Mesodermal cell (in vitro differentiated cells): ENCODE results near the gene HEPN1.

Experiments used
- H3K27ac ChIP-seq: 2 replicates; pipeline ENCODE4 v1.7.0; 2013; ENCODE audit warnings: mild to moderate bottlenecking, low read depth, low read length, moderate library complexity; ENCODE audit not compliant: severe bottlenecking
- H3K36me3 ChIP-seq: 2 replicates; pipeline ENCODE4 v1.7.1; 2013; ENCODE audit warnings: mild to moderate bottlenecking, low read length, moderate library complexity; ENCODE audit not compliant: control insufficient read depth, insufficient read depth
- H3K4me1 ChIP-seq: one replicate; pipeline ENCODE4 v1.7.1; 2013; ENCODE audit warnings: mild to moderate bottlenecking, low read length; ENCODE audit not compliant: insufficient read depth, control insufficient read depth, poor library complexity, severe bottlenecking
- H3K4me3 ChIP-seq: 2 replicates; pipeline ENCODE4 v1.7.0; 2013; ENCODE audit warnings: low read length, control low read depth, mild to moderate bottlenecking; ENCODE audit not compliant: insufficient read depth, poor library complexity, severe bottlenecking; ENCODE audit errors: extremely low read depth
- H3K9me3 ChIP-seq: 2 replicates; pipeline ENCODE4 v1.7.1; 2013; ENCODE audit warnings: mild to moderate bottlenecking, low read length, moderate library complexity; ENCODE audit not compliant: control insufficient read depth
- WGBS, 2 experiments: methylation state at CpG; one replicate each; pipeline ENCODE4 v1.1.5; 2013; ENCODE audit warnings: missing lambda C conversion rate in 2 of 2; ENCODE audit not compliant: insufficient coverage in 2 of 2; 5-methylcytosine and 5-hydroxymethylcytosine counted together

HEPN1 gene

GRCh38 chr11:124884869-124885479 is 34.1 kb upstream of the HEPN1 start:
- H3K9me3 ChIP-seq: no peaks in the 10 kb centered on the region
- no peak overlapping the region for H3K4me3 ChIP-seq
- WGBS, 2 experiments: 89 to 100% methylated on average over 1 of the region's 5 CpGs
- no peaks in the 10 kb centered on the region for H3K36me3 ChIP-seq
- H3K4me1 ChIP-seq: peaks cover 10% of the 10 kb centered on the region
- no peak overlapping the region for H3K27ac ChIP-seq

GRCh38 chr11:124886476-124886875 is 32.6 kb upstream of the HEPN1 start:
- H3K36me3 ChIP-seq: no peaks in the 10 kb centered on the region
- H3K4me1 ChIP-seq: peaks cover 10% of the 10 kb centered on the region
- no peak overlapping the region for H3K4me3 ChIP-seq
- 71 to 92% methylated on average over 9 to 10 of the region's 11 CpGs for WGBS, 2 experiments
- no peaks in the 10 kb centered on the region for H3K9me3 ChIP-seq
- H3K27ac ChIP-seq: no peak overlapping the region

- Histone ChIP-seq H3K36me3 (no peaks in the 10 kb centered on the region), H3K9me3 (no peaks in the 10 kb centered on the region), H3K27ac (no peak overlapping the region), H3K4me3 (no peak overlapping the region), H3K4me1 (peaks cover 10% of the 10 kb centered on the region)
- WGBS, 2 experiments: 90 to 95% methylated on average over 5 to 6 of the region's 12 CpGs
Observed at GRCh38 chr11:124886978-124887666, 31.9 kb upstream of the HEPN1 start.

GRCh38 chr11:124887667-124888013 is 31.4 kb upstream of the HEPN1 start:
- Histone ChIP-seq H3K27ac (no peak overlapping the region), H3K4me1 (peaks cover 9% of the 10 kb centered on the region), H3K4me3 (no peak overlapping the region), H3K36me3 (no peaks in the 10 kb centered on the region), H3K9me3 (no peaks in the 10 kb centered on the region)
- 93% methylated on average over 2 of the region's 3 CpGs; no CpG with 5 or more reads in 1 of the 2 experiments for WGBS, 2 experiments

- H3K9me3 ChIP-seq: no peaks in the 10 kb centered on the region
- H3K27ac ChIP-seq: no peak overlapping the region
- H3K36me3 ChIP-seq: no peaks in the 10 kb centered on the region
- no peak overlapping the region for H3K4me3 ChIP-seq
- WGBS, 2 experiments: 88 to 100% methylated on average over 2 of the region's 2 CpGs
- H3K4me1 ChIP-seq: peaks cover 3% of the 10 kb centered on the region
Observed at GRCh38 chr11:124889191-124890091, 29.6 kb upstream of the HEPN1 start.

GRCh38 chr11:124890151-124890550 is 28.9 kb upstream of the HEPN1 start:
- no peaks in the 10 kb centered on the region for H3K36me3 ChIP-seq
- H3K27ac ChIP-seq: no peak overlapping the region
- no CpG with 5 or more reads among the region's 2 CpGs for WGBS, 2 experiments
- H3K4me1 ChIP-seq: no peaks in the 10 kb centered on the region
- no peak overlapping the region for H3K4me3 ChIP-seq
- no peaks in the 10 kb centered on the region for H3K9me3 ChIP-seq

GRCh38 chr11:124890683-124891372 is 28.2 kb upstream of the HEPN1 start:
- no peaks in the 10 kb centered on the region for H3K36me3 ChIP-seq
- H3K27ac ChIP-seq: no peak overlapping the region
- no peaks in the 10 kb centered on the region for H3K4me1 ChIP-seq
- no peak overlapping the region for H3K4me3 ChIP-seq
- 89 to 92% methylated on average over 5 to 7 of the region's 9 CpGs for WGBS, 2 experiments
- no peaks in the 10 kb centered on the region for H3K9me3 ChIP-seq

GRCh38 chr11:124891373-124891861 is 27.6 kb upstream of the HEPN1 start:
- WGBS, 2 experiments: 67 to 86% methylated on average over 7 to 12 of the region's 12 CpGs
- no peaks in the 10 kb centered on the region for H3K9me3 ChIP-seq
- no peak overlapping the region for H3K27ac ChIP-seq
- no peak overlapping the region for H3K4me3 ChIP-seq
- peaks cover 1% of the 10 kb centered on the region for H3K4me1 ChIP-seq
- H3K36me3 ChIP-seq: no peaks in the 10 kb centered on the region

- Histone ChIP-seq H3K4me3 (no peak overlapping the region), H3K36me3 (no peaks in the 10 kb centered on the region), H3K27ac (no peak overlapping the region), H3K4me1 (peaks cover 6% of the 10 kb centered on the region), H3K9me3 (no peaks in the 10 kb centered on the region)
- WGBS, 2 experiments: 82 to 93% methylated on average over 2 of the region's 2 CpGs
Observed at GRCh38 chr11:124892146-124892545, 26.9 kb upstream of the HEPN1 start.

- H3K4me3 ChIP-seq: no peak overlapping the region
- no peaks in the 10 kb centered on the region for H3K9me3 ChIP-seq
- no peak overlapping the region for H3K27ac ChIP-seq
- peaks cover 13% of the 10 kb centered on the region for H3K4me1 ChIP-seq
- 92 to 96% methylated on average over 9 of the region's 9 CpGs for WGBS, 2 experiments
- no peaks in the 10 kb centered on the region for H3K36me3 ChIP-seq
Observed at GRCh38 chr11:124892750-124893454, 26.1 kb upstream of the HEPN1 start.
